GM10248 (cell line): ENCODE data around the gene OCSTAMP.

Source experiments
- CTCF ChIA-PET: fragments of 300-600 bp; sonication (Branson Sonifier 250); formaldehyde crosslinking; extraction: SDS; loops from one replicate; lab custom pipeline; 2021; ENCODE audit warnings: antibody characterized with exemption; lab: Yijun Ruan, JAX
- POLR2A ChIA-PET: fragments of 350-650 bp; sonication (Branson Sonifier 250); formaldehyde crosslinking; extraction: SDS; loops from one replicate; lab custom pipeline; 2020; ENCODE audit warnings: antibody characterized with exemption; lab: Yijun Ruan, JAX
- DNase-seq: peaks from one replicate; pipeline ENCODE4 v3.0.0; 2012; ENCODE audit errors: extremely low spot score
- CTCF ChIP-seq: IDR thresholded peaks from 2 replicates; pipeline ENCODE4 v1.5.1; 2012; ENCODE audit warnings: mild to moderate bottlenecking, low read depth; ENCODE audit errors: extremely low read depth, missing control alignments, control extremely low read depth

Gene OCSTAMP

GRCh38 chr20:46569961-46570360 is 19.5 kb upstream of the OCSTAMP start:
- TF ChIP-seq CTCF: no peak
- CTCF ChIA-PET: no interaction called here
- POLR2A ChIA-PET: no interaction called here
- DNase-seq: no peak

- CTCF ChIA-PET: interaction anchor here (0.8 to 1.3 kb wide), 2 partner anchors 19 to 262 kb away, joined by 3 read pairs; no protein-coding TSS in a partner anchor
- POLR2A ChIA-PET: no interaction called here
- DNase-seq: no peak
- no peak for TF ChIP-seq CTCF
These were observed 18.2 kb upstream of the OCSTAMP start for GRCh38 chr20:46568570-46569129.

- DNase-seq: no peak
- TF ChIP-seq CTCF: no peak
- POLR2A ChIA-PET: no interaction called here
- CTCF ChIA-PET: interaction anchor here (1.1 kb wide), 1 partner anchor 10 kb away, joined by 3 read pairs; no protein-coding TSS in a partner anchor
These were observed 15.7 kb upstream of the OCSTAMP start for GRCh38 chr20:46566125-46566524.

GRCh38 chr20:46564241-46564957 is 13.9 kb upstream of the OCSTAMP start:
- no peak for TF ChIP-seq CTCF
- POLR2A ChIA-PET: no interaction called here
- CTCF ChIA-PET: interaction anchor here (0.8 to 1.7 kb wide), 7 partner anchors 9 to 36 kb away, joined by 3 to 13 read pairs (median 4); partner anchors contain the start of gene OCSTAMP
- DNase-seq: no peak

GRCh38 chr20:46563860-46564221 is 13.4 kb upstream of the OCSTAMP start:
- no peak for DNase-seq
- no peak for TF ChIP-seq CTCF
- CTCF ChIA-PET: interaction anchor here (1.3 to 1.7 kb wide), 4 partner anchors 8 to 17 kb away, joined by 4 to 13 read pairs (median 4); partner anchors contain the start of gene OCSTAMP
- POLR2A ChIA-PET: no interaction called here

GRCh38 chr20:46563170-46563859 is 12.9 kb upstream of the OCSTAMP start:
- TF ChIP-seq CTCF: no peak
- CTCF ChIA-PET: interaction anchor here (0.6 to 3.2 kb wide), 11 partner anchors 10 to 59 kb away, joined by 3 to 55 read pairs (median 6); partner anchors contain the start of gene OCSTAMP
- DNase-seq: no peak
- POLR2A ChIA-PET: no interaction called here
